Hippocampal formation (tissue), 2 donors: Measurements from ENCODE around the gene TM2D3.

Experiments used
- DNase-seq, 2 donors: peaks; one replicate each; lab custom pipeline; 2025; lab: John Stamatoyannopoulos, UW

TM2D3 gene

DNA sequence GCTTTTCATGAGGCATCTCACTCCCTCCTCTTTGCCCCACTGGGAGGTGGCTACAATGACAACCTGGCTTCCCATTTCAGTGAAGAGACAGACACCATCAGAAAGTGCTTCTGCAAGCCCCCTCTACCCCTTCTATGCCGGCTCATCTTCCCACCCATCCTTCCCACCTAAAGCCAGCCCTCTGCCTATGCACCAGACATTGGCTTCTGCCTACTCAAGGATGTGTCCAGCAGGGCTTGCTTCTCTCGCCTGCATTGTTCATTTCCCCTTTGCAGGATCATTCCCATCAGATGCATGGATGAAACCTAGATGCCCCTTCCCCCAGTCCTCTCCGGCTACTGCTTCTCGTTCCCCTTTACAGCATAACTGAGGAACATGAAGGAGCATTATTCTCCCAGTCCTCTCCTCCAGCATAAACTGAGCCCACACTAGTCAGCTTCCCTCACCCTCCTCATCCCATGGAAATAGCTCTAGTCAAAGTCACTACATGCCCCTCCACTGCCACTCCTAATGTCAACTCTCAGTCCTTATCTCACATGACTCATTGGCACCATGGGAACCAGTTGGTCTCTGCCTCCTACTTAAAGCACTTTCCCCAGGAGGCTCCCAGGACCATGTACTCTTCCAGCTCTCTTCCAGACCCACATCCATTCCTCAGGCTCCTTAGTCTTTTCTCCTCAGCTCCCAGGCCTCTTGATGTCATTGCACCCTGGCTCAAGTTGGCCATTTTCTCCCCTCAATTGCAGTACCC lies 47.9 kb downstream of the TM2D3 start:
- DNase-seq = no peak

DNA sequence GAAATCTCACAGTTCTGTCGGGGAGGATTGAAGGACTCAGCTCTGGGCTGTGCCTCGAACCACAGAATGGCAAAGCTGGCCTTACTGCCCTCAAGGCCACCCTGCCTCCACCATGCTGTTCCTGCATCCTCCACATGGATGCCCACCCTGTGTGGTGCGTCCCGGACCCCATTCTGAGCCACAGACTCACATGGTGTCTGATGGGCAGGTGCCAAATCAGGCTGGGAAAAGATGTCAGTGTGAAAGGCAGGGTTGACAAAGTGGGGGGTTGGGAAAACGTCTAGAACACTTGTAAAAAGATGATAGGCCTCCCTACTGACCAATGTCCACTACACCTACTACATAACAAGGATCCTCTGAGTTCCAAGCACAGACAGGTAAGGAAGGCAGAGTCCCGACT lies 49.4 kb downstream of the TM2D3 start:
- no peak for DNase-seq

GRCh38 chr15:101600035-101600434 lies 52.1 kb downstream of the TM2D3 start:
- DNase-seq = no peak

- no peak for DNase-seq
Measured at GRCh38 chr15:101599091-101599490, 53.1 kb downstream of the TM2D3 start.

DNA sequence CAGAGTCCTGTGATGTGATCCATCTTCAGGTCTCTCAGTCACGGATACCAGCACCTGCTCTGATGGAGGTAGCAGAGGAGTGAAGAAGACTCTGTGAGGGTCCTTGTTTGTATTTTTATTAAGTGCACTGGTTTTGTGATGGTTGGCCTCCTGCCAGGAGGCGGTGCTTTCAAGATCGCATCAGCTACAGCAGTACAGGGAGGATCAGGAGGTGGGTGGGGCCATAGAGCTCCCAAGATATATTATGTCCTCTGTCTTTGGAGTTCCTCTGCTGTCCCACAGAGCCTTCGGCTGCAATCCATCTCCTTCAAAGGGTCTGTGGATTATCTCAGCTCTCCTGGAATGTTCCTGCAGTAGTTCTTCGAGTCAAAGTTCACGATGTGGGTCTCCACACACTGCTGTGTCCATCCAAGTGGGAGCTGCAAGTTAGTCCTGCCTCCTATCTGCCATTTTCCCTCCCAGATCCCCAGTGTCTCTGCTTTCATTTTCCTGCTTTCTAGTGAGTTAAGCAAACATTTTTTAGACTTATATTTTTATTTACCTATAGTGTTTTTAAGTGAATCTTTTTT lies 54.7 kb downstream of the TM2D3 start:
- no peak for DNase-seq

GRCh38 chr15:101596633-101597032 lies 55.5 kb downstream of the TM2D3 start:
- DNase-seq = no peak
